IMR-90 (cell line): ENCODE data around the gene AGK. TPM values are rescaled to one million over a fixed set of nuclear protein-coding genes. Genes with fewer than 3 reads are reported as not detected.
"Not testable (repeated sequence)": the region's sequence is repeated elsewhere in the genome, so short reads cannot be mapped to it uniquely, and the experiment has no call there.

Experiments
- ATAC-seq: fragments of 200-7000 bp; cut with Tn5 transposase; 2 replicates; pipeline ENCODE4 v1.9.1; 2020; ENCODE audit warnings: low read depth, mild to moderate bottlenecking, moderate library complexity
- BruUV-seq: library from RNA; stranded (reverse); fragments of 400-500 nt; replicated peaks from 2 replicates; lab custom pipeline; 2021; lab: Mats Ljungman, UMichigan
- CTCF ChIA-PET: fragments of 300-600 bp; formaldehyde crosslinking; extraction: SDS; loops from one replicate; lab custom pipeline; 2021; ENCODE audit warnings: antibody characterized with exemption; lab: Yijun Ruan, JAX
- POLR2A ChIA-PET: fragments of 300-600 bp; sonication (Branson Sonifier 250); formaldehyde crosslinking; loops from one replicate; lab custom pipeline; 2022; ENCODE audit warnings: antibody characterized with exemption; ENCODE audit not compliant: unreplicated experiment; lab: Charles Lee
- DNase-seq: peaks from one replicate; pipeline ENCODE4 v3.0.0; 2013
- H2AFZ ChIP-seq: replicated peaks from 2 replicates; pipeline ENCODE3; 2013; ENCODE audit warnings: low read length, mild to moderate bottlenecking; ENCODE audit not compliant: poor library complexity
- H2AK5ac ChIP-seq: 2 replicates; pipeline ENCODE4 v1.6.1; 2013; ENCODE audit warnings: low read depth, low read length, inconsistent platforms
- H2AK9ac ChIP-seq: replicated peaks from 2 replicates; pipeline ENCODE3; 2013; ENCODE audit warnings: mild to moderate bottlenecking, low read depth, low read length, moderate library complexity; ENCODE audit not compliant: poor library complexity
- H2BK120ac ChIP-seq: 2 replicates; pipeline ENCODE4 v1.6.1; 2013; ENCODE audit warnings: low read depth, low read length, inconsistent platforms
- H2BK15ac ChIP-seq: 3 replicates; pipeline ENCODE4 v1.6.1; 2013; ENCODE audit warnings: low read depth, low read length, inconsistent platforms
- H2BK20ac ChIP-seq: 2 replicates; pipeline ENCODE4 v1.6.1; 2013; ENCODE audit warnings: low read depth, mild to moderate bottlenecking, inconsistent platforms, low read length, moderate library complexity
- H2BK5ac ChIP-seq: 2 replicates; pipeline ENCODE4 v1.6.1; 2013; ENCODE audit warnings: mild to moderate bottlenecking, low read depth, low read length, inconsistent platforms; ENCODE audit not compliant: poor library complexity, severe bottlenecking
- H3K14ac ChIP-seq: replicated peaks from 2 replicates; pipeline ENCODE4 v1.6.1; 2013; ENCODE audit warnings: low read depth, low read length, inconsistent platforms
- H3K18ac ChIP-seq: 2 replicates; pipeline ENCODE4 v1.6.1; 2013; ENCODE audit warnings: low read depth, low read length, control low read depth
- H3K23ac ChIP-seq: 2 replicates; pipeline ENCODE4 v1.6.1; 2013; ENCODE audit warnings: low read depth, low read length, inconsistent platforms
- H3K27ac ChIP-seq: 2 replicates; pipeline ENCODE4 v1.5.1; 2013; ENCODE audit warnings: mild to moderate bottlenecking, control low read depth, low read length; ENCODE audit not compliant: insufficient read depth
- H3K27me3 ChIP-seq: 2 replicates; pipeline ENCODE4 v1.6.1; 2013; ENCODE audit warnings: low read length; ENCODE audit not compliant: control insufficient read depth, insufficient read depth
- H3K36me3 ChIP-seq: 2 replicates; pipeline ENCODE4 v1.6.1; 2013; ENCODE audit warnings: low read length, mixed read lengths; ENCODE audit not compliant: control insufficient read depth, insufficient read depth
- H3K4ac ChIP-seq: 2 replicates; pipeline ENCODE4 v1.6.1; 2013; ENCODE audit warnings: low read depth, low read length, inconsistent platforms
- H3K4me1 ChIP-seq: 2 replicates; pipeline ENCODE4 v1.6.1; 2013; ENCODE audit warnings: low read length, mixed read lengths; ENCODE audit not compliant: control insufficient read depth, insufficient read depth
- H3K4me2 ChIP-seq: 2 replicates; pipeline ENCODE4 v1.6.1; 2013; ENCODE audit warnings: low read depth, mild to moderate bottlenecking, control low read depth, low read length, moderate library complexity
- H3K4me3 ChIP-seq: 2 replicates; pipeline ENCODE4 v1.5.1; 2013; ENCODE audit warnings: low read depth, mild to moderate bottlenecking, control low read depth, low read length, moderate library complexity; ENCODE audit not compliant: insufficient read depth
- H3K56ac ChIP-seq: 2 replicates; pipeline ENCODE4 v1.6.1; 2013; ENCODE audit warnings: low read length, inconsistent platforms; ENCODE audit not compliant: insufficient read depth; ENCODE audit errors: extremely low read depth
- H3K79me1 ChIP-seq, 2 experiments: 2 replicates each; pipeline ENCODE4 v1.6.1; 2013; ENCODE audit warnings: low read length in 2 of 2, inconsistent platforms in 1 of 2, low read depth in 1 of 2
- H3K9ac ChIP-seq: 2 replicates; pipeline ENCODE4 v1.6.1; 2013; ENCODE audit warnings: low read depth, low read length, control low read depth
- H3K9me1 ChIP-seq: 2 replicates; pipeline ENCODE4 v1.6.1; 2013; ENCODE audit warnings: low read length, inconsistent platforms; ENCODE audit not compliant: insufficient read depth
- H3K9me3 ChIP-seq: 2 replicates; pipeline ENCODE4 v1.6.1; 2013; ENCODE audit warnings: low read length; ENCODE audit not compliant: control insufficient read depth, insufficient read depth
- H4K20me1 ChIP-seq: 2 replicates; pipeline ENCODE4 v1.6.1; 2013; ENCODE audit warnings: low read length, inconsistent platforms; ENCODE audit not compliant: insufficient read depth
- H4K5ac ChIP-seq: 2 replicates; pipeline ENCODE4 v1.6.1; 2013; ENCODE audit warnings: mild to moderate bottlenecking, low read depth, low read length, control low read depth
- H4K8ac ChIP-seq, 2 experiments: 2 replicates each; pipeline ENCODE4 v1.6.1; 2013; ENCODE audit warnings: low read depth in 2 of 2, low read length in 2 of 2, control low read depth in 1 of 2, inconsistent platforms in 1 of 2
- H4K91ac ChIP-seq: 2 replicates; pipeline ENCODE4 v1.6.1; 2013; ENCODE audit warnings: low read depth, low read length, inconsistent platforms; ENCODE audit not compliant: insufficient read depth
- FOS ChIP-seq: fragments of 150-350 bp; IDR thresholded peaks from 2 replicates; pipeline ENCODE4 v1.6.1; 2016; ENCODE audit warnings: low read depth, low read length
- WGBS, 2 experiments: methylation state at CpG; one replicate each; pipeline versions ENCODE4 v1.1.5 to v1.1.7; 2013; ENCODE audit warnings: missing lambda C conversion rate in 2 of 2; ENCODE audit not compliant: insufficient read length in 1 of 2; ENCODE audit errors: extremely low coverage in 2 of 2; 5-methylcytosine and 5-hydroxymethylcytosine counted together
- dilution Hi-C: fragments of 300-500 bp; cut with HindIII; formaldehyde crosslinking; loops from one replicate; pipeline ENCODE4 v1.14.3; 2018; ENCODE audit warnings: low sequenced_read_pairs; ENCODE audit not compliant: unreplicated experiment
- in situ Hi-C: fragments of 300-500 bp; cut with MboI; formaldehyde crosslinking; loops from 3 replicates; pipeline ENCODE4 v1.14.3; 2019; ENCODE audit warnings: low sequenced_read_pairs, inconsistent platforms, mixed read lengths
- intact Hi-C: fragments of 100-400 bp; cut with micrococcal nuclease; formaldehyde crosslinking; loops from 2 replicates; pipeline ENCODE4 v1.10.0; 2022
- polyA plus RNA-seq, 3 experiments: library from polyadenylated mRNA; depleted of rRNA; stranded (reverse); fragments of >200 nt; gene quantifications; 2 replicates each; pipeline ENCODE4 v1.2.3, GENCODE V29; 2012; ENCODE audit warnings: low replicate concordance in 1 of 3
- total RNA-seq: library from RNA; depleted of rRNA; stranded (reverse); fragments of >200 nt; gene quantifications from 2 replicates; pipeline ENCODE4 v1.2.3, GENCODE V29; 2012

The AGK gene
- total and polyA plus RNA-seq, 2 of the 4 experiments (the other 2 are of a cell fraction), result 35.5 to 37.3 TPM

DNA sequence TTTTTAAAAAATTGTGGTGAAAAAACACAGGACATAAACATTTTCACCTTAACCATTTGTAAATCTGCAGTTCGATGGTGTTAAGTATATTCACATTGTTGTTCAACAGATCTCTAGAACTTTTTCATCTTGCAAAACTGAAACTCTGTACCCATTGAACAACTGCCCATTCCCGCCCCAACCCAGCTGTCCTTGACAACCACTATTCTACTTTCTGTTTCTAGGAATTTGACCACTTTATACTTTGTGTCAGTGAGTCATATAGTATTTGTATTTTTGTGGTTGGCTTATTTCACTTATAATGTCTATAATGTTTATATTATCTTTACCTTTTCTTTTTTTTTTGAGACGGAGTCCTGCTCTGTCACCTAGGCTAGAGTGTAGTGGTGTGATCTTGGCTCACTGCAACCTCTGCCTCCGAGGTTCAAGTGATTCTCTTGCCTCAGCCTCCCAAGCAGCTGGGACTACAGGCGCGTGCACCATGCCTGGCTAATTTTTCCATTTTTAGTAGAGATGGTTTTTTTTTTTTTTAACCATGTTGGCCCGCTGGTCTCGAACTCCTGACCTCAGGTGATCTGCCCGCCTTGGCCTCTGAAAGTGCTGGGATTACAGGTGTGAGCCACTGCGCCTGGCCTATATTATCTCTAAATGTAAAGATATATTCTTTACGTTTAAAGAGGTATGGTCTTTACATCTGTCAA, 6.8 kb downstream of the AGK start:
- intact Hi-C loops, result loop anchor here (2.0 kb wide), 1 partner anchor 17 kb away; no protein-coding TSS in a partner anchor
- DNase-seq, result peak; percentile 81
- CTCF ChIA-PET, result interaction anchor here (0.7 to 2.7 kb wide), 2 partner anchors 8 to 92 kb away, joined by 3 to 7 read pairs; no protein-coding TSS in a partner anchor

More for the DNA sequence above, 6.8 kb downstream of the AGK start:
- H2AK9ac ChIP-seq, H4K5ac ChIP-seq, H3K9me1 ChIP-seq, H3K36me3 ChIP-seq, H3K27ac ChIP-seq, dilution Hi-C loops, H4K8ac ChIP-seq, in situ Hi-C loops, H2AFZ ChIP-seq, H3K56ac ChIP-seq, H3K23ac ChIP-seq, H3K4me1 ChIP-seq, H3K27me3 ChIP-seq, H3K4me2 ChIP-seq, H3K18ac ChIP-seq, H3K14ac ChIP-seq, BruUV-seq, H2BK120ac ChIP-seq, H3K9me3 ChIP-seq, H3K9ac ChIP-seq, H3K4ac ChIP-seq, H2BK20ac ChIP-seq, H2AK5ac ChIP-seq, H3K4me3 ChIP-seq, H4K91ac ChIP-seq, POLR2A ChIA-PET, H2BK5ac ChIP-seq, H2BK15ac ChIP-seq: not testable (repeated sequence)
- ATAC-seq, result peak; percentile 82
- H4K20me1 ChIP-seq, result peaks cover 13% of the 10 kb centered on the region
- WGBS, 2 experiments, result no CpG with 5 or more reads among the region's 11 CpGs
- H3K79me1 ChIP-seq, result peaks cover 4 to 13% of the 10 kb centered on the region in 2 experiments; a peak in 2 of 4 replicates
- peak; percentile 34; the same call in 1 of the 2 replicates for TF ChIP-seq FOS
